Chondrocyte (in vitro differentiated cells): ENCODE results near the gene DDN. TPM values are rescaled to one million over a fixed set of nuclear protein-coding genes. Genes with fewer than 3 reads are reported as not detected.
A peak's percentile ranks its signal among the peaks of the same experiment; 100 is the strongest.

ENCODE experiments used
- DNase-seq: peaks from one replicate; pipeline ENCODE4 v3.0.0; 2021; ENCODE audit warnings: mixed read lengths, low spot score
- H3K27ac Mint-ChIP-seq: one replicate; pipeline ENCODE4 v1.8.0; 2021; ENCODE audit warnings: mild to moderate bottlenecking, moderate library complexity, mixed read lengths; ENCODE audit not compliant: unreplicated experiment
- H3K27me3 Mint-ChIP-seq: 2 replicates; pipeline ENCODE4 v1.8.0; 2021; ENCODE audit warnings: low read depth, mixed read lengths
- H3K36me3 Mint-ChIP-seq: 2 replicates; pipeline ENCODE4 v1.8.0; 2021; ENCODE audit warnings: low read depth, mixed read lengths
- H3K4me1 Mint-ChIP-seq: 2 replicates; pipeline ENCODE4 v1.8.0; 2021; ENCODE audit warnings: low read depth, mild to moderate bottlenecking, mixed read lengths
- H3K4me3 Mint-ChIP-seq: one replicate; pipeline ENCODE4 v1.8.0; 2021; ENCODE audit warnings: mild to moderate bottlenecking, moderate library complexity, mixed read lengths; ENCODE audit not compliant: unreplicated experiment
- H3K9me3 Mint-ChIP-seq: 2 replicates; pipeline ENCODE4 v1.8.0; 2021; ENCODE audit warnings: low read depth, mixed read lengths
- total RNA-seq: library from RNA; stranded (reverse); gene quantifications from 3 replicates; pipeline ENCODE4 v1.2.1, GENCODE V29; 2021
- TF ChIP-seq, protein P1 (sequence below): fragments of 200-600 bp; sonication (generic); IDR thresholded peaks from 2 replicates; pipeline ENCODE4 v1.5.0; 2021; ENCODE audit warnings: antibody characterized with exemption, mild to moderate bottlenecking, moderate library complexity

DDN gene
- total RNA-seq, 1 donor from 2014 or later, result 0.72 TPM

DNA sequence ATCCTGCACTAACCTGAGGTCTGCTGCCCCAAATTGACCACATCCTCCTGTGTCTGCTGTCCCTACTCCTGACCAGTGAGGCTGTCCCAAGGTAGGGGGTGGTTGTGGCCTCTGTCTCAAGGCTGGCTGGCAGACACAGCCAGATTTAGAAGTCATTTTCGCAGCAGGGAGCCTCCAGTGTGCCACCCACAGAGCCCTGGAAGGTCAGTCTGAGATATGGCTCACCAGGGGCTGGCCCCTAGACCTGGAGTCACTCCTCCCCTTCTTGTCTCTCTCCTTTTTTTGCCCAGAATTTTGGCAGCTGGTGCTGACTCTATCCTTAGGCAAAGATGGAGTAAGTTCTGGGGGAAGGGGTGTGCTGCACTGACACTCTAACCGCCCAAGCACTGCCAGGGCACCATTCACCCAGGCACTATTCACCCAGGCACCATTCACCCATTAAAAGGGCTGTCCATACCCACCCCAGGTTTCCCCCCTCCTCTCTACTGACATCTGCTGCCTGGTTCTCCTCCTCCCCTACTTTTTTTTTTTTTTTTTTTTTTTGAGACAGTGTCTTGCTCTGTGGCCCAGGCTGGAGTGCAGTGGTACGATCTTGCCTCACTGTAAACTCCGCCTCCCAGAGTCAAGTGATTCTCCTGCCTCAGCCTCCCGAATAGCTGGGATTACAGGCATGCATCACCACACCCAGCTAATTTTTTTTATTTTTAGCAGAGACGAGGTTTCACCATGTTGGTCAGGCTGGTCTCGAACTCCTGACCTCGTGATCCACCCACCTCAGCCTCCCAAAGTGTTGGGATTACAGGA is 7.7 kb downstream of the DDN start:
- Mint-ChIP-seq H3K27ac (no peak overlapping the region), H3K36me3 (no peaks in the 10 kb centered on the region), H3K4me1 (peaks cover 6% of the 10 kb centered on the region), H3K27me3 (peaks cover 33% of the 10 kb centered on the region), H3K4me3 (no peak overlapping the region), H3K9me3 (no peaks in the 10 kb centered on the region)
- TF ChIP-seq, protein P1, sequence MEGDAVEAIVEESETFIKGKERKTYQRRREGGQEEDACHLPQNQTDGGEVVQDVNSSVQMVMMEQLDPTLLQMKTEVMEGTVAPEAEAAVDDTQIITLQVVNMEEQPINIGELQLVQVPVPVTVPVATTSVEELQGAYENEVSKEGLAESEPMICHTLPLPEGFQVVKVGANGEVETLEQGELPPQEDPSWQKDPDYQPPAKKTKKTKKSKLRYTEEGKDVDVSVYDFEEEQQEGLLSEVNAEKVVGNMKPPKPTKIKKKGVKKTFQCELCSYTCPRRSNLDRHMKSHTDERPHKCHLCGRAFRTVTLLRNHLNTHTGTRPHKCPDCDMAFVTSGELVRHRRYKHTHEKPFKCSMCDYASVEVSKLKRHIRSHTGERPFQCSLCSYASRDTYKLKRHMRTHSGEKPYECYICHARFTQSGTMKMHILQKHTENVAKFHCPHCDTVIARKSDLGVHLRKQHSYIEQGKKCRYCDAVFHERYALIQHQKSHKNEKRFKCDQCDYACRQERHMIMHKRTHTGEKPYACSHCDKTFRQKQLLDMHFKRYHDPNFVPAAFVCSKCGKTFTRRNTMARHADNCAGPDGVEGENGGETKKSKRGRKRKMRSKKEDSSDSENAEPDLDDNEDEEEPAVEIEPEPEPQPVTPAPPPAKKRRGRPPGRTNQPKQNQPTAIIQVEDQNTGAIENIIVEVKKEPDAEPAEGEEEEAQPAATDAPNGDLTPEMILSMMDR, result no peak
- DNase-seq, result no peak

DNA sequence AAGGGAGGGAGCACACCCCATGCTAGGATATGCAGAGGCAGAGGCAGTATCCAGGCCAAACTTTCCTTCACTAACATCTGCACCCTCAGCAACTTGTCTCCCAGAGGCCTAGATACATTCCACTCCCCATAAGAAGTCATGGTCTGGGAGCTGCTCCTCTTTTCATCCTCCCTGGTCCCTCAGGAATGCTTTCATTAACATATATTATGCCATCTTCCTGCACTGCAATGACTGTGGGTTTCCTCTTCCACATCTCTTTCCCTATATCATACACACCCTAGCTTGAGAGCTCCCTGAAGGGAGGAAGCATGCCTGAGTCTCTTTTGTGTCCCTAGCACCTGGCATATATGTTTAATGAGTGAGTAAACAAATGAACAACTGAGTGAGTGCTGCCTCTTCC is 8.6 kb downstream of the DDN start:
- no peak overlapping the region for H3K4me3 Mint-ChIP-seq
- H3K27me3 Mint-ChIP-seq, result peaks cover 36% of the 10 kb centered on the region
- no peaks in the 10 kb centered on the region for H3K9me3 Mint-ChIP-seq
- no peak overlapping the region for H3K27ac Mint-ChIP-seq
- no peaks in the 10 kb centered on the region for H3K36me3 Mint-ChIP-seq
- no peak for DNase-seq
- TF ChIP-seq, protein P1, result no peak
- H3K4me1 Mint-ChIP-seq, result peaks cover 11% of the 10 kb centered on the region

DNA sequence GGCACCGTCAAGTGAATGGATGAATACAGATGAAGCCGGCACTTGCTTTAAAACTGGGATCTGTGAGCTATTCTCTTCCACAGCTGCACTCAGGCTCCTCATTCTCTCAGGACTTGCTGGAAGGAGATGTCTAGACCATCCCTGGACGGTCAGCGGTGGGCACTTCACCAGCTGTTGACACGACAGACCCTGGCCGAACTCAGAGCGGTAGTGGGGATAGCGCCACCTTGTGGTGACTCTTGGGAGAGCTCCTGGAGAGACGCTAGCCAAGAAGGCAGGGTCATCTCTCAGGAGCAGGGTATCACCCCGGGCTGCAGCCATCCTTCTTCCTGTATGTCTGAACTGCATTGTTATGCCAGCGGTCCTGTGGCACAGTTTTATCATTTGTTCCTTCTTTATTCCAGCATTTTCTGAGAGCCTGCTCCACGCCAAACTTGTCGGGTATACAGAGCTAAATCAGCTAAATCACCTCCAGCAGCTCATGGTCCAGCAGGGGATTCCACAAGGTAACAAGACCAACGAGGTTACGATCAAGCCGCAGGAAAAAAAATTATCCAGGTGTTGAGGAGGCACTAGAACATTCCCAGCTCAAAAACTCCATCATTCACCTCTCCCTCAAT is 11.0 kb downstream of the DDN start:
- no peak for DNase-seq
- H3K4me3 Mint-ChIP-seq, result no peak overlapping the region
- peaks cover 13% of the 10 kb centered on the region for H3K4me1 Mint-ChIP-seq
- TF ChIP-seq, protein P1, result peak; percentile 87
- no peaks in the 10 kb centered on the region for H3K36me3 Mint-ChIP-seq
- no peak overlapping the region for H3K27ac Mint-ChIP-seq
- peaks cover 44% of the 10 kb centered on the region for H3K27me3 Mint-ChIP-seq
- H3K9me3 Mint-ChIP-seq, result no peaks in the 10 kb centered on the region

DNA sequence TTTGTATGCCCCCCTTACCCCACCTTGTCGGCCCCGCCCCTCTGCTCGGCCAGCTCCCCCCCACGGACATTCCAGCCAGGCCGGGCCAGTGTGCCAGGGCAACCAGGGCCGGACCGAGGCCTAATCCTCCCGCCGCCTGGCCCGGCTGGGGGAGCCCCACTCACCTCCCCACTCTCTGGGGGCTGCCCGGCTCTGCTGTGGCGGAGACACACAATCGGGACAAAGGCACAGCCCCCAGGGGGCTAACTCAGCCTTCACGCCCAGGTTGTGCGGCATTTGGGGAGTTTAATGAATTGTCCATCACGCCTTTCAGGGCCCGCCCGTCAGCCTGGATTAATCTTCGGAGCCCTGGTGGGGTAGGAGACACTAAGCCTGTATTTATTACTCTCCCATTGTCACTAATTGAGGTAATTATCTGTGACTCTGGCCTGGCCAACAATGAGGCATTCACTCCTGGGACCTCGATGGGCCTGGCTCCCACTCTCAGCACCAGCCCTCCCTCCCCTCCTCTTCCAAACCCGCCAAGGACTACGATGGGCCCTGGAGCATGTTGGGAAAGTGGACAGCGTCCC is 12.4 kb downstream of the DDN start:
- Mint-ChIP-seq H3K4me3 (no peak overlapping the region), H3K36me3 (no peaks in the 10 kb centered on the region), H3K27me3 (peaks cover 54% of the 10 kb centered on the region), H3K4me1 (peaks cover 17% of the 10 kb centered on the region), H3K9me3 (no peaks in the 10 kb centered on the region), H3K27ac (no peak overlapping the region)
- DNase-seq, result no peak
- TF ChIP-seq, protein P1, result no peak

DNA sequence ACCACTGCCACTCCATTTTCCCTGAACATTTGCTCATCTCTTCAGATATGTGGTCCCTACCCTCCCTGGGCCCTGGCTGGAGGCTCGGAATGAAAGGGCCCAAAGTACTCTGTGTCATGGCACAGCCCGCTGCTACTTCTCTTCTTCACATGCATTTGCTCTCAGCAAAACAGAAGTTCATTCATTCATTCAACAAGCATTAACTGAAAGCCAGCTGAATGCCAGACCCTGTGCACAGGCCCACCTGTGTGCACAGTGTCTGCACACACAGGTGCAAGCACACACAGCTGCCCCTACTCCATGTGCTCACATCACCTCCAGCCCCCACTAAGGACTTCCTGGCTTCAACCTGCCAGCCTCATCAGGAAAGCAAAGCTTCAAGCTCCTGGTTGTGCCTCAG is 13.3 kb downstream of the DDN start:
- DNase-seq, result no peak
- TF ChIP-seq, protein P1, result no peak
- no peak overlapping the region for H3K4me3 Mint-ChIP-seq
- peaks cover 62% of the 10 kb centered on the region for H3K27me3 Mint-ChIP-seq
- H3K9me3 Mint-ChIP-seq, result no peaks in the 10 kb centered on the region
- H3K4me1 Mint-ChIP-seq, result peaks cover 26% of the 10 kb centered on the region
- H3K27ac Mint-ChIP-seq, result no peak overlapping the region
- H3K36me3 Mint-ChIP-seq, result peaks cover 2% of the 10 kb centered on the region
